GM19452 (cell line): Measurements from ENCODE around the gene SDK2.

Experiments used
- ATAC-seq: cut with Tn5 transposase; IDR thresholded peaks from one replicate; pipeline ENCODE4 v1.9.1; 2021; ENCODE audit not compliant: unreplicated experiment

Gene SDK2

GRCh38 chr17:73588891-73589290 lies 55.4 kb downstream of the SDK2 start:
- no peak for ATAC-seq

GRCh38 chr17:73588301-73588846 lies 55.9 kb downstream of the SDK2 start:
- no peak for ATAC-seq

GRCh38 chr17:73586921-73587602 lies 57.2 kb downstream of the SDK2 start:
- no peak for ATAC-seq

DNA sequence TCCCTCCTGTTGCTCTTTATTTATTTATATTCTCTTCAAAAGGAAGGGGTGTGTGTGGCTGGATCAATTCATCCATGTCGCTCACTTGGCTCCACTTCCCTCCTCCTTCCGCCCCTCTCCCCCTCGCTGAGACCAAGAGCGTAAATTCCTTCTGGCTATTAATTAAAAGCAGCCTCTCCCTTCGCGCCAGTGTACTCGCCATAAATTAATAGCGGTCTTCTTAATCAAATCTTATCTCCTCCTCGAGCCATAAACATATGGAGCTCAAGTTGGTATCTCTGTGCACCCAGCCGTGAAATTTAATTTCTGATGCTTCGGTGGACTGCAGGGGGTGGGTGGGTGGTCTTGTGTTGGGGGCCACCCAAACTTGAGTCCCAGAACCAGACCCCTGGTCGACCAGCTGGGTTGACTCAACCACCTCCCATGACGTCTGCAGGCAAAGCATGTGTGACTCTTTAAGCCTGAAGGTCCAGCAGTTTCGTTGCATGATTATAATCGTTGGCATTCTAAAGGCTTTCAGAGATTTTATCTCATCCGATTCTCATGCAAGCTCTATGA lies 57.9 kb downstream of the SDK2 start:
- ATAC-seq = no peak

DNA sequence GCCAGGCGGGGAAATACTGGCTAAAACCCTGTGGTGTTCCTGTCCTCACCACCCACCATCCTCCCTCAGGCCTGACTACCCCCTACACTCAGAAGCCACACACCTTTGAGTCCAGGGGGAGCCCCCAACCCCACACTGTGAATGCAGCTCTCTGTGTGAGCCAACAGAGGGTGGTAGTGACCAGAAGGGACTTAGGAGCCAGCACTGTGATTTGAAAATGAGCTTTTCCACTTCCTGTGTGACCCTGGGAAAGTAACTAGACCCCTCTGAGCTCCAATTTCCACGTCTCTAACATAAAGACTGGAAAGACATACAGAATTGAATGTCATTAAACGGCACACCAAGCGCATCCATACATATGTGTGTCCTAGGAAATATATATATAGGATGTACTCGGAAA lies 58.7 kb downstream of the SDK2 start:
- ATAC-seq = no peak

- ATAC-seq = no peak
These were observed 59.3 kb downstream of the SDK2 start for GRCh38 chr17:73584987-73585386.

DNA sequence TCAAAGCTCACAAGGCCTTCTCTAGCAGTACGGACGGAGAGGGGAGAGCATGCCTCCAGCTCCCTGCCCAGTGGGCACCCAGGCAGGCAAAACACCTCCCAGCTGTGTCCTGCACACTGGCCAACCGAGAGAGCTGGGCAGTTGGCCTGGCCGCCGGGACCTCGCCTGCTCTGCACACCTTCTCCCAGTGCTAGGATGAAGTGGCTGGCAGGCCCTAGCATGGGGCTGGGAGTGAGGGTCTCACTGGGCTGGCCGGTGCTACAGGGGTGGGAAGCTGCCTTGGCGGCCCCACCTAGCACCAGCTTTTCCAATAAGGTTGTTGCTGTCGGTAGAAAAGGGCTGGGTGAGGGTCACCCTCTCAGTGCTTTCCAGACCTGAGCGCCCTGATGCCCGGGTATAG lies 60.2 kb downstream of the SDK2 start:
- ATAC-seq = no peak

DNA sequence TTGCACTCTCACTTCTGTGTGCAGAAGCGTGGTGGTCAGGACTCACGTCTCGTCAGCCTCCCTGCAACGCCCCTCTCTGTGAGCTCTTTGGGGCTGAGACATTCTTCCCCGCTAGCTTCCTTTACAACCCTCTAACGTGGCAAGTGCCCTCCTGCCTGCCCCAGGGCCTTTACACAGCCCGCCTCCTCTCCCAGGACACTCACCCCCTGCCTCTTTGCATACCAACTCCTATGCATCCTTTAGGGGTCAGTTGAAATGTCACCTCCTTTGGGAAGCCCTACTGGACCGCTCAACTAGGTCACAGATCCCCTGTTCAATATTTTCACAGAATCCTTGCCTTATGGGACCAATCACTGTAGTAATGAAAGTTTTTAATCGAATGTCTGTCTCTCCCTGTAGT lies 61.4 kb downstream of the SDK2 start:
- ATAC-seq = no peak

DNA sequence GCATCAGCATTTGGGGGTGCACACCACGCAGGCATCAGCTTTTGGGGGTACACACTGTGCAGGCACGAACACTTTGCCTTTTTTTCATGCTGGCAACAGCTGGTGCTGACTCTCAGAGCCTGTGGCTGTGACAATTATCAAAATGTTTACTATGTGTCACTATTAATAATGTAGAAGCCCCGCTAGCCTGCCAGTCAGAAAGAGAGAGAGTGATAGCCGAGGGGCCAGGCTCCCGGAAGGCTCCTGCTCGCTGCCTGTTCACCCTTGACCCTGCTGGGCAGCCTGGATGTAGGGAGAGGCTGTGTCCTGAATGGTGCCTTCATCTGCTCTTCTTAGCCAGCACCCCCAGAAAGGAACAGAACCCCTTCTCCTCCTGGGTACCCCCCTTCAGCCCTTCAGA lies 61.9 kb downstream of the SDK2 start:
- no peak for ATAC-seq

DNA sequence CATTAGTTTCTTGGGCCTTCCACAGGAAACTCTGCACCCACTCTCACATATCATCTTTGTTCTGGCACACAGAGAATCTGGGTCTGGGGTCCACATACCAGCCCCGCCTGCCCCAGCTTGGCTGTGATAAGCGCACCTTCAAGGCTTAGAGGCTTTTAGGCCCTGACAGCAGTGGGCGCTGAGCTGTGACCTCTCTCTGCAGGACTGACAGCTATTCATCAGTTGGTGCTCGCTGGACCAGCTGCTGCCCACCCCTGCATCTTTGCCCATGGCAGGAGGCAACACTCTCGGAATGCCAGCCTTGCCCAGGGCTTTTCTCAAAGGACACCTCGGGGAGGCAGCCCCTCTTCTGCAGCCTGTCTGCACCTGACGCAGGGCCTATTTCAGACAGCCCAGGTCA lies 62.9 kb downstream of the SDK2 start:
- ATAC-seq = no peak

- ATAC-seq = no peak
These were observed 64.1 kb downstream of the SDK2 start for GRCh38 chr17:73580073-73580710.

GRCh38 chr17:73576556-73577098 lies 67.6 kb downstream of the SDK2 start:
- ATAC-seq = no peak

DNA sequence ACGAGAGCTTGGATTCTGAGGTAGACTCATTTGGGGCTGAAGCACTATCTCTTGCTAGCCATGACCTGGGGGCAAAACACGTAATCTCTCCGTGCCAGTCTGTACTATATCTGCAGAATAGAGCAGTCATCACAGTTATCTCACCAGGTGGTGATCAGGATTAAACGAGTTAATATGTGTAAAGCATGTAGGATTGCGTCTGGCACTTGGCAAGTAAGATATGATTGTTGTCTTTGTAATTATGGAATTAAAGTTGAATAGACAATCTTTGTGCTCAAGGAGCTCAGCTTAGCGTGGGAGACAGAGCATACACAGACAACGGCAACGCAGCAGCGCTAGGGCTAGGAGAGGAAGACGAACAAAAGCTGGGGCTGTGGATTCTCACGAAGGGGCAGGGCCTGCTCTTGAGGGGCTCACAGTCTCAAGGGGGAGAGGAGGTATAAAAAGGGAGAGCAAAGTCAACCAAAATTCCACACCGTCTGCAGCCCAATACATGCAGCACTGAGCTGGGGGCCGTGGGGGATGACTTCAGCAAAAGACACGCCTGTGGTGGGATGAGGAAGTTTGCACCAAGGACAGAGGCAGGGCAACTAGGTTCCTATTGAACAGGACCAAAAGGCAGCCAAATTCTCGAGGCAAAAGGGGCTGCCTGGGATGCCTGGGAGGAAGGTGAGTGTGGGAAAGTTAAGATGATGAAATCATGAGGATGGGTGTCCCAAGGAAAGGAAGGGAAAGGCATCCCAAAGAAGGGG lies 68.6 kb downstream of the SDK2 start:
- ATAC-seq = no peak

- ATAC-seq = no peak
These were observed 72.6 kb downstream of the SDK2 start for GRCh38 chr17:73571511-73572130.

DNA sequence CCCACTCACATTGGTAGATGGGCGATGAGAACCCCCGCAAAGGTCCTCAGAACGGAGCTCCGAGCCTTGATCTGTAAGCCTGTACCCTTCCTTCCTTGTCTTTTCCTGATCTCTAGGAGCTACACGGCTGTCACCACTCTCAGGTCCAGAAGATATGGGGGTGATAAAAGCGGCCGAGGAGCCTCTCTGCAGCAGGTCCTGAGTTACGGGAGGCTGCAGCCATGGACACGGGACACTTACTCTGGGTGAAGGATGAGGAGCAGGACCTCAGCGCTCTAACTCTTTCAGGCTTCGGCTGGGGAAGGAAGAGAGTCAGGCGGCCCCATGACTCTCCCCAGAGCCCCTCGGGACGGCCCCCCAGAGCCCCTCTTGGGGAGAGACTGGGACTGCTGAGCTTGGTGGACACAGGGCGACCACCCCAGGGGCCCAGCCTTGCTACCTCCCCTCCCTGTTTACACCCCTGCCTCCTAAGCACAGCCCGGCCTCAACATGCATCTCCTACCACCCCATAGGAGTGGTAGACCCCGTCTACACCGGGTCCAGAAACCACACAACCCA lies 74.4 kb downstream of the SDK2 start:
- no peak for ATAC-seq

- no peak for ATAC-seq
These were observed 75.3 kb downstream of the SDK2 start for GRCh38 chr17:73568934-73569333.

DNA sequence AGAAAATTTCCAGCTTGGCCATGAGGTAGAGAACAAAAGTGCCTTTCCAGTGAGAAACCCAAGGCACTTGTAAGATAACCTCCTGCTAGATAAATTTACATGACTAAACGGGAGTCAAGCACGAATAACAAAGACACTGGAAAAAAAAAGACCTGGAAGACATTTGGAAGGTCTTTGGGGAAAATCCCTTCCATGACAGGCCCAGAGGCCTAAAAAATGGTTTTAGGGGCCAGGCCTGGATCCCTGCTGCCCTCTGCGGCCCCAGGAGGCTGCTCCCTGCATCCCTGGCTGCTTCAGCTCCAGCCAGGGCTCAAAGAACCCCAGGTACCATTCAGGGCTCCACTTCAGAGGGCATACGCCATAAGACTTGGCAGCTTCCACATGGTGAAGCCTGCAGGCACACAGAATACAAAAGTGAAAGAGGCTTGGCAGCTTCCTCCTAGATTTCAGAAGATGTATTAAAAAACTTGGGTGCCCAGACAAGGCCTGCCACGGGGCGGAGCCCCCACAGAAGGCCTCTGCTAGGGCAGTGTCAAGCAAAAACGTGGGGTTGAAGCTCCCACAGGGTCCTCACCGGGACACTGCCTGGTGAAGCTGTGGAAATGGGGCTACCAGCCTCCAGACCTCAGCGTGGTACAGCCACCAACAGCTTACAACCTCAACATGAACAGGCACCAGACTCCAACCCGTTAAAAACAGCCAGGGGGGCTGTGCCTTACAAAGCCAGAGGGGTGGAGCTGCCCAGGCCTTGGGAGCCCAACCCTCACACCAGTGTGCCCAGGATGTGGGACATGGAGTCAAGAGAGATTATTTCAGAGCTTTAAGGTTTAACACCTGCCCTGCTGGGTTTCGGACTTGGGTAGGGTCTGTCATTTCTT lies 77.1 kb downstream of the SDK2 start:
- no peak for ATAC-seq

DNA sequence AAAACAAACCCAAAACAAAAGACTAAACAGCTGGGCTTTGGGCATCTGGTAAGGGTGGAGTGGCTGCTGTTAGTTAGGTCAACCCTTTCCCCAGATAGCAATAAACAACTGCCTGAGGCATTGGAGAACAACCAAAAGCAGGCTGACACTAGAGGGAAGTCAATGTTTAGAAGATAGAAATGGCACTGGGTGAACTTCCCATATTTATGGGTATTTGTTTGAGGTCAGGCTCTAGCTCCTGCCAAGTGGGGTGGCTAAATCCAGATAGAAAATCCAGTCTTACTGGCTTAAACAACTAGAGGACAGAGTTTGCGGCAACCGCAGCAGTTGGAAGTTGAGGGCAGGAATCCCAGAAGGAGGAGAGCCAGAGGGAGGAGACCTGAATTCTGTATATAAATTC lies 79.4 kb downstream of the SDK2 start:
- no peak for ATAC-seq

DNA sequence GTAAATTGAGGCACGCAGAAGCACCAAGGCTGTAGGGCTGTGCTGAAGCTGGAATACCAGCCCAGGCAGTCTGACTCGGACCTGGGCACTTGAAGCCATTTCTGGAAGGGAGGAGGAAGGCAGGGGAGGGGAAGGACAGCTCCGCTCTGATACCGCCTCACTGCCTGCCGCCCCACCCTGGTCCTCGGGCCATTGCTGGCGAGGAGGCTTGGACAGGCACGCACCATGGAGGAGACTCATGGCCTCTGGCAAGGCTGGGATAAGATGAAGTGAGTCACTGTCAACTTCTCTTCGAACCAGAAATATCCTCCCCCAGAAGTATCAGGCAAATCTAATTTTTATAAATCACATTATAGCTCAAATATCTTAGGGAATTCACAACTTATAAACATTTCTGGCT lies 81.3 kb downstream of the SDK2 start:
- ATAC-seq = no peak

DNA sequence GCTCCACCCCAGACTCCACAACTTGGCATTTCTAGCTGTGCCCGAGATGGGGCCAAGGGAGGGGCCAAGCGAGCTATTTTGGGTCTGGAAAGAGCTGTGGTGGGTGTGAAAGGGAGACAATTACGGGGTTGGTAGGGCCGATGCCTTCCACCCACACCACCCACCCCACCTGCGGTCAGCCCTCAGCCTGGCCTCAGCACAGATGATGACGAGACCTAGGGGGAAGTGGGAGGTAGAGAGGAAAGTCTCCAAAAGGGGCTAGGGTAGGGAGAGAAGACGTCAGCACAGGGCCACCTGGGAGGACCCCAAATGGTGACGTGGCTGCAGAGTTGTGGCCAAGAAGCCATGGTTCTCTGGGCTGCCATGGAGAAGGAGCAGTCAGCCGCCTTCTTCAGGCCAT lies 83.1 kb downstream of the SDK2 start:
- no peak for ATAC-seq
